HG03066 (cell line): ENCODE measurements around the gene TIMM21.

ENCODE experiments used
- ATAC-seq: cut with Tn5 transposase; IDR thresholded peaks from one replicate; pipeline ENCODE4 v1.9.1; 2021; ENCODE audit warnings: low read depth; ENCODE audit not compliant: unreplicated experiment

The TIMM21 gene, protein sequence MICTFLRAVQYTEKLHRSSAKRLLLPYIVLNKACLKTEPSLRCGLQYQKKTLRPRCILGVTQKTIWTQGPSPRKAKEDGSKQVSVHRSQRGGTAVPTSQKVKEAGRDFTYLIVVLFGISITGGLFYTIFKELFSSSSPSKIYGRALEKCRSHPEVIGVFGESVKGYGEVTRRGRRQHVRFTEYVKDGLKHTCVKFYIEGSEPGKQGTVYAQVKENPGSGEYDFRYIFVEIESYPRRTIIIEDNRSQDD

DNA sequence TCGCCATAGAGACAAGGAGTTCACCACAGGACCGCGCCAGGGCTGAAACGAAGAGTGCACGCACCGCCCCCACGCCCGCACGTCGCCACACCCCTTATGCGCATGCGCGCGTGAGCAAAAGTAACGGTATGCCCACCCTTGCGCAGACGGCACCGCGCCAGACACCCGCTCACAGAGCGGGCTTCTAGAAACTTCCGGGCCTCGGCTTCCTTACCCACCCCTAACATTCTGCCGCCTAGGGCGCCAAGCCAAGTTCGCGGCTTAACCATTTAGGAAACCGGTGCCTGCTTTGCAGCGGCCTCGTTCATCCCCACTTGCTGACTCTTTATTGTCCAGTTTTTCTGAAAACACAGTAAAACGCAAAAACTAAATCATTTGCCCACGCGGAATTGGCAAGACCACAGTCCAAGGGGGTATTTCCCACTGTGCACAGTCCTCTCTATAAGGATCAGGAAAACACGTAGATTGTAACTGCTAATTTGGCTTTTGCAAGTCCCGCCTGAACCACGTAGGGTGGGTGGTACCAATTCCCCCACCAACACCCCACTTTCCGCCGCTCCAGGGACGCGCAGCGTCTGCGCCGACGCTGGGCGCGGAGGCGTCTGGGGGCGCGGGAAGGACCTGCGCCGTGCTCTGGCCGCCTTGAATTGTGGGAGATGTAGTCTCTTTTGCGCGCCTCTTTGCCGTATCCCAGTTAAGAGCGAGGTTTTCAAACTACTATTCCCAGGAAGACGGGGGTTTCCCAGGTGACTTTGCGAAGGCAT, at the start of gene TIMM21, which contains the start of gene FBXO15:
TSS of gene TIMM21 (plus strand) at position 745 of the 764 bp plus-strand sequence. CDS start 286 bp downstream, outside the sequence.
TSS of gene FBXO15 (minus strand) at position 56 of the 764 bp plus-strand sequence. CDS start at position 7, 49 bp downstream.
- ATAC-seq, result peak; percentile 91

DNA sequence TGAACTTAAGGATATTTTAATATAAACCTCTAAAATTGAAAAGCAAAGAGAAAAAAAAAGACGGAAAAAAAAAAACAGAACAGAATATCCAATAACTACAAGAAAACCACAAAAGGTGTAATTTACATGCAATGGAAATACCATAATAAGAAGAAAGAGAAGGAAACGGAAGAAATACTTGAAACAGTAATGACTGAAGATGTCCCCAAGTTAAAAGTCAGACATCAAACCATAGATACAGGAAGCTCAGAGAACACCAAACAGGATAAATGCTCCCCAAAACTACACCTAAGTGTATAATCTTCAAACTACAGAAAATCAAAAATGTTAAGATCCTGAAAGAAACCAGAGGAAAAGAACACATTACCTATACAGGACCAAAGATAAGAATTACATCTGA, 39.9 kb upstream of the TIMM21 start:
- no peak for ATAC-seq

DNA sequence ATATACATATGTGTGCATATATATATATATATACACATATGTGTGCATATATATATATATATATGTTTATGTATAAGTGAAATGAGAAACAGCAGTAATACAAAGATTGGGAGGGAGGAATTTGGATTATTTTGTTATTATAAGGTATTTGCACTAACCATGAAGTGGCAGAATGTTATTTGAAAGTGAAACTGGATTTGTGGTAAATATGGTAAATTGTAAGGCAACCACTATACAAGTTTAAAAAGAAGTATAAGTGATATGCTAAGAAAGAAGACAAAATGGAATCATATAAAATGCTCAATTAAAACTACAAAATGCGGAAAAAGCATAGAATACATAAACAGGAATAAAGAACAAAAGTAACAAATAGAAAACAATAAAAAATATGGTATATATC, 38.2 kb upstream of the TIMM21 start:
- ATAC-seq, result no peak

DNA sequence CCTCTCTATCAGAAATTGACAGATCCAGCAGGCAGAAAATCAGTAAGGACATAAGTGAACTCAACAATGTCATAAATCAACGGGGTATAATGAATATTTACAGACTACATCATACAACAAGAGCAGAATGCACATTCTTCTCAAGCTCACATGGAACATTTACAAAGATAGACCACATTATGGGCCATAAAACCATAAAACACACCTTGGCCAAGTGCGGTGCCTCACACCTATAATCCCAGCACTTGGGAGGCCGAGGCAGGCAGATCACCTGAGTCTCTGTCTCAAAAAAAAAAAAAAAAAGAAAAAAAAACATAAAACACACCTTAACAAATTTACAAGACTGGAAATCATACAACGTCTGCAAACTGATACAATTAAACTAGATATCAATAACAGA, 37.3 kb upstream of the TIMM21 start:
- no peak for ATAC-seq

DNA sequence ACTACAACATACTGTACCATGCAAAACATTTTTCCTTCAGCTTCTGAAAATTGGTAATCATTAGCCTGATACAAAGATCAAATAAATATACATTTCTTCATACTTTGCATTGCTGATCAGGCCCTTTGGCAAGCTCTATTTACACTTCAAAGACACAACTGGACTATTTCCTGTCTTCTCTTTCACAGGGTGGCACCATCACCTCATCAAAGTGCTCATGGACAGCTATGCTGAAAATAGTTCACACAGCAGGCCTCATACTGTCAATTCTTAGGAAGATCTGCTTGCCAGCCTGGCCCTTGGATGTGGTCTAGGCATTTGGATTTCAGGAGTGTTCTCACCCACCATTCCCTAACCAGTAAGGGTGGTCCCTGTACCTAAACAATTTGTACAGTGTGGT, 34.6 kb upstream of the TIMM21 start:
- no peak for ATAC-seq

DNA sequence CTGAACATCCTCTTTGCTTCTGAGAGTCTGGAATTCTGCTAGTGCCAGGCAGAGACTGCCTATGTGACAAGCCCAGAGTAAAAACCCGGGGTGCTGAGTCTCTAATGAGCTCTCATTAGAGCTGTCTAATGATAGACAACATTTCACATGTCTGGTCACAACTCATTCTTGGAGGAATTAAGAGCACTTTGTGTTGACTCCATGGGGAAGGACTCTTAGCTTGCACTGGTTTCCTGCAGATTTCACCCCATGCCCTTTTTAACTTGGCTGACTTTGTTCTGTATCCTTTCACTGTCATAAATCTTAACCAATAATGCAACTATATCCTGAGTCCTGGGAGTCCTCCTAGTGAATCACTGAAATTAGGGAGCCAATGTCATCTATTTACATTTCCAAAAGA, 34.2 kb upstream of the TIMM21 start:
- ATAC-seq, result no peak

DNA sequence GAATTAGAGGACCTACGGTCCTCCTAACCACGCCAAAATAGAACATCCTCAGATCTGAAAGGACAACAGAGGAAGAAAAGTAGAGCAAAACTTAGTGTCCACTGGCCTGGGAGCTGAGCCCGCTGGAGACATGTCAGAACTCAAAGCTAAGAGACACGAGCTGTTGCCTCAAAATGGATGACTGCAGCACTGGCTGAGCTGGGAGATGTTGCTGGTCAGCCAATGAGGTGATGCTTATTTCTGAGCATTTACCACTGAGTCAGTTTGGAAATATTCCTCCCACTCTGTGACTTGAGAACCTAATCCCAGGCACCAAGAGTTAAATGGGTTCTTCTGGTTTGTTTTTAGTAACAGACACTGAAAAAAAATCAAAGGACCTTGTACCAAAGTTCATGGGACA, 33.3 kb upstream of the TIMM21 start:
- no peak for ATAC-seq

DNA sequence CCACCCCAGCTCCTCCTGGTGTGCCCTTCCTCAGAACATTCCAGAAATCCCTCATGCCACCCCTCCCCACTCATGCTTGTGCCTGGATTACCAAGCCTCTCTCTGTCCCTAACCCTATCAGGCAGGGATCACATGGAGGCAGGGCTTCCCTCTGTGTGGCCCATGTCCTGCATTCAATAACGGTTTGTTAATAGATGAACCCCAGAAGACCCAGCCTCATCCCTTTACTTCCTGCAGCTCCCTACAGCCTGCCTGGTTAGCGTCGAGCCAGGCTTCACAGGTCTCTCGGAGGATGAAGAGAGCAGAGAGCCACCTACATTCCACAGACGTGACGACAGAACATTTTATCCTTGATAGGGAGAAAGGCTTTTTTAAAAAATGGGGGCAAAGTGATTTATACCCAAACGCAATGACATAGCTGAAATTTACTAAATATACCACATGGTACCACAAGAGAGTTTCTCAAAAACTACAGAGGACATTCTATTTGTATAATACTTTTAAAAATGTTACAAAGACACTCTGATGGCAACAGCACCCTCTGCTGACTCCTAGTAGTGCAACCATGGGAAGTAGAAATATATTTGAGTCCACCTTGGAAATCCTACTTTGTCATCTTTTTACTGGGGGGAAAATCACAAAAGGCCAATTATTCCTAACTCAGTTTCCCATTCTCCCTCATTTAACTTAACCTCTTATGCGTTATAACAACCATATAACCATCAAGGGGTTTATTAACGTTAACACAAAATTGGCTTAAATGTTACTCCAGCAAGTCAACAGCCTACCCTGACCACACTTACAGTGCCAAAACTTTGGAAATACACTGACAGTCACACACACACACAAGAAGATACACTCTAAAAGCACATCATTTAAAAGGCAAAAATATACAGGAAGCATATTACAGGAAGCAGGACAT, 31.4 kb upstream of the TIMM21 start:
- ATAC-seq, result no peak

DNA sequence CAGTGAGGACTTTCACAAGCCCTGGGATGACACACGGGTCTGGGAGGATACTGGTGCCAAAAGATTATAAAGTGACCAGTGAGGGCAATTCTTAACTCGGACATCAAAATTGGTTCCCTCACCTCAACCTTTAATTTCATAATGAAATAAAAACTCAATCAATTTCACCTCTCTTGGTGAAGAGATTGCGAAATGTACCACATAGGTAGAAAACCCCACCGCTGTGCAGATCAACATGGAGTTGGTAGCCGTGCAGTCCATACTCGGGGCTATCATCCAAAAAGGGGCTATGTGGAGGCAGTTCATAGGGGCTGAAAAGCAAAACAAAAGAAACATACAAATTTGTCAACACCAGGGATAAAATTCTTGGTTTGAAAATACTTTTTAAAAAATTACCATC, 25.1 kb upstream of the TIMM21 start:
- ATAC-seq, result no peak

DNA sequence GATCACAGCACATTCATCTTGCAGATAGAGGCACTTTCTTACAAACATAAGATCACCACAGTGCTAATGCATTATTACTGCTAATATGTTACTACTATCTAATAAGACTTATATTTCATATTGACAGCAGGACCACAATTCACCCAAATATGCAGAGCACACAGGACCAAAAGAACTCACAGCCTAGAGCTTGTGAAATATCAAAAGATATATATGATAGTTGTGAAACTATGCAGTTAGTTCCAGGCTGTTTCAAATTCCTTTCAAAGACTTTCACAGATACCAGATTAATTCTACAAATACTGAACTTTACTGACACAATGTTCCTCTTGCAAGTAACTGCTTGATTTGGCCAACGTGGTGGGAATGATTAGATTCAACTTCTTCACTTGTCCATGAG, 23.7 kb upstream of the TIMM21 start:
- ATAC-seq, result no peak

DNA sequence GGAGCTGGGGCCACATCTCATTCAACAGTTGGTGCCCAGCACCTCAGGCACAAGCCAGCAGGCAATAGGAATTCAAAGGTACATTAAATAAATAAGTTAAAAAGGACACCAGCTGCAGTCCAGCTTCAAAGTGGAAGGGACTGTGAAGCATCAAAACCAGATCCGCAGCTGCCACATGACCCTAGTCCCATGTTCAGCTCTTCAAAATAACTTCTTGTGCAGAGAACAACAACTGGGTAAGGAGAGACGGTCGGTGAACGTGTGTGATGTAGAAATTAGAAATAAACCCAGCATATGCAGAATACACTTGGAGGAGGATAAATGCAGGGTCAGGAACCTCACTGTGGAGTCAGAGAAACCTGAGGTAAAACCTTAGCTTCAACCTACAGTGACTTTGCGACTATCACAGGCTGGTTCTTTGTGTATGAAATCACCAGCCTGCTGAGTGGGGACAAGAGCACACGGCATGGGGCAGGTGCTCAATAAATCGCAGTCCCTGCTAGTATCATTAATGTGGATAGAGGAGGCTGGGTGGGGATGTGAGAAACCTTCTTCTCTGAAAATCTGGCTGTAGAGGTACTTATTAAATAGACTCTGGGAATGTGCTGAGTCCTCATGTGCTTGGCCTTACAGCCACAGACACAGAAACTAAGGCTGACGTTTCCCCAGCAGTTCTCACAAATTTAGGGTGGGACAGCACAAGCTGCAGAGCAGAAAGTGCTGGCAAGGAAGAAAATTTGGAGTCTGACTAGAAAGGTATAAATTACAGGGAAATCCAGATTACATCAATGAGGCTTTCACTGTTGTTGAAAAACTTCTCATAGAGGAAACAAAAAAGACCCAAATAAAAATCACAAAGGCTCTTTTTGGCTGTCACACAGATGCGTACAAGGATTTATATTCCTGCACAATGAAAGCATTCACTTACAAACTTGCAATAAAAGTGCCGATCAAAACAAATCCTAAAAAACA, 21.4 kb upstream of the TIMM21 start:
- ATAC-seq, result no peak

DNA sequence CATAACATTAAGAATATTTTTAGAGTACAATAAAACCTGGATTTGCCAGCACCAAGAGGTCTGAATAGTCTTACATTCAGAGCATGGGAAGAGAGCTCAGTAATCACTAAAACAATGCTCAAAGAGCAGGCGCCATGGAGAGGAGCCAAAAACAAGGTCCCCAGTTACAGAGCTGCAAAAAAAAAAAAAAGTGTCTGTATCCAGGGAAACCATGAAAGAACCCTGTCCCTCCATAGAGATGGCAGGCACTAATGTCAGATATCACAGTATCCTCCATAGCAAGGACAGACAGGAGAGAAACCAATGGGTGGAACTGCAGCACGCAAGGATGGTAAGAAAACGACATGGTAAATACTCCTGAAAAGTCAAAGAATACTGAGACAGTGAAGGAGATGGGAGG, 20.2 kb upstream of the TIMM21 start:
- ATAC-seq, result no peak

DNA sequence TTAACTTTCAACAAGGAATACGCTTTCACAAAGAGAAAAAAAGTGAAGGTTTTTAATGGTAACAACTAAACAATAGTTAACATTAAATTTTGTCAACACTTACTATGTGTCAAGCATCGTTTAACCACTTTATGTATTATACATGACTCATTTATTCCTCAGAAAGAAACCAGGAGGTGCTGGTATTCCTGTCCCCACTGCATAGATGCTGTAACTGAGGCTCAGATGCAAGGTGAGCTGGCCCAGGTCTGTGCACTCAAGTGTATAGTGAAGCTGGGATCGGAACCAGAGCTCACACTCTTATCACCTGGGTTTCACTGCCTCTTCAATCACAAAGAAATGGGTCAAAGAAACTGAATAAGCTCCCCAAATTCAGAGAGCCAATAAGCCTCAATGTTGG, 17.2 kb upstream of the TIMM21 start:
- ATAC-seq, result no peak

DNA sequence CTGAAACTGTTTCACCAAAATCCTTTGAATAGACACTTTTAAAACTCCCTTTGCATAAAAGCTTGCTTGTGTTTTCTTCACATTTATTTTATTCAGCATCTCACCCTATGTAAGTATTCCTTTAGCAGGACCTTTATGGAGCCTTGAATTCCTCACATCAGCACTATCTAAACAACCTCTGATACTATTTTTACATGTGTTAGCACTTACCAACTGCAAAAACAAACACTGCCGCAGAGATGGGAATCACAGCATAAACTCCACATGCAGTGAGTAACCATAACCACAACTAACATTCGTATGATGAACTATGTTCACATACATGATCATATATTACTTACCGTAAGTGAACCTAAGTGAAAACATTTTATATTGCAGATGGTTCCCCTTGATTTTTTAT, 16.1 kb upstream of the TIMM21 start:
- no peak for ATAC-seq

DNA sequence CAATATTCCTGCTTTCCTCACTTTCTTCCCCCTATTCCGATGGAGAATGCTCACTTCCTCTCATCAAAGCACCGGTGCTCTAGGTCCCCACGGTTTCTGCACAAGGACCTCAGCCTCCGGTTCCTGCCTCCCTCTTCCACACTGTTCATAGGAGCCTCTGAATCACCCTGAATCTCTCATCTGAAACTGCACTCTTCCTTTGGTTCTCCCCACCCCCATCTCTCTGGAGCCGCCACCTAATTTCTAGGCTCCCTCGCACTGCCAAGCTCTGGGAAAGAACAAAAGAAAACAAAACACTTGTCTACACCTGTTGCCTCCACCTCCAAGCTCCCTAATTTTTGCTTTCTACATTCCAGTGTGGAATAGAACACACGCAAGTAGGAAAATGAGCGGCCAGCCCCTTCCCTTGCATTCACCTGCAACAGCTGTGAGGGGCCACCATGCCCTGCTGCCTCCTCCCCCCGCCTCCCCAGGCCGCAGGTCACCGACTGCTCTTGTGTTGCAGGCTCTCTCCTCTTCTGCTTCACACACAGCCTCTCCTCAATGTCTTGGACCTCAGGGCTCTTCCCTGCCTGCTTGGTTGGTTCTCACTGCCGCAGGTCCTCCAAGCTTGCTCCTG, 10.3 kb upstream of the TIMM21 start:
- ATAC-seq, result no peak

DNA sequence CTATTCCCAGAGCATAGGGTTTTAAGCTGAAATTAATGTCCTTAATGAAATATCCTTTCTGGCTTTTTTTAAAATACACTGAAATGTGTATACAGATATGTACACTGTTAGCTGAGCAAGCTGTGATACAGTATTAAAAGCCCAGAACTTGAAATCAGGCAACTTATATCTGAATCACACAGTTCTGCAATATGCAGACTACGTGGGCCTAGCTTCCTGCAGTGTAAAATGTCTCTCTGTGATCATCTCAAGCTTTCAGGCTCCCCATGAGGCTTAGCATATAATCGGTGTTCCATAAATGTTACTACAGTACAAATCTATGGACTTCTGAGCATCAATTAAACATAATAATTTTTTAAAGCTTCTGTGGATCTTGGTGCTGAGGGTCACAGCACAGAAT, 8.9 kb upstream of the TIMM21 start:
- no peak for ATAC-seq

DNA sequence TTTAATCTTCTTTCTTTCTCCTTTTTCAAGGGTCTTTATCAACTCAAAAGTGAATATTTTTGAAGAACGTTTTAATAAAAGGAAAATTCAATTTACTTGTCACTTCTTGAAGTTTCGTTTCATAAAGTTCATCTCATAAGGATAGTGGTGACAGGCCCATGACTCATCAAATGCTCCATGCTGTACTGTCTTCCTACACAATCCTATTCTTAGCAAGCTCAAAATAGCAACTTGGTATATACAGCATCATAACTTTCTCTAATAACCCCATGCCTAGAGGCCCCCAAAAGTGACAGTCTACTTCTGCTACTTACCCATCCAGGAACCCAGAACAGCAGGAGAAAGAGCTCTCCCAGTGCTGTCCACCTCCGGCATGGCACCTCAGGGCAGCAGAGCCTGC, 8.4 kb upstream of the TIMM21 start:
- no peak for ATAC-seq

DNA sequence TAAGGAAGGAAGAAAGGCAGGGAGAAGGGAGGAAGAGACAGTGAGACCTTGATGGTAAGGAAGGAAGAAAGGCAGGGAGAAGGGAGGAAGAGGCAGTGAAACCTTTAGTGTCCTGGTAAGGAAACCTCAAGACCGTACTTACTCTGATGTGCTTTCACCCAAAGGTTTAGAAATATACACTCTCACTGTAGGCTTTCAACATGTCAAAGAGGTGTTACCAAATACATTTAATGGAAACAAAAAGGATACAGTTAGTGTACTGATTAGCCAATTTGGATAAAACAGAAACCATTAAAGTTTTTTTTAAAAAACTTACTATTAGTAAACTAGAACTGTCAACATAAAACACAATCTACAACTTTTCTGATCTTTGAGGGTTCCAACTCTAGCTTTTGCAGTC, 7.7 kb upstream of the TIMM21 start:
- no peak for ATAC-seq

DNA sequence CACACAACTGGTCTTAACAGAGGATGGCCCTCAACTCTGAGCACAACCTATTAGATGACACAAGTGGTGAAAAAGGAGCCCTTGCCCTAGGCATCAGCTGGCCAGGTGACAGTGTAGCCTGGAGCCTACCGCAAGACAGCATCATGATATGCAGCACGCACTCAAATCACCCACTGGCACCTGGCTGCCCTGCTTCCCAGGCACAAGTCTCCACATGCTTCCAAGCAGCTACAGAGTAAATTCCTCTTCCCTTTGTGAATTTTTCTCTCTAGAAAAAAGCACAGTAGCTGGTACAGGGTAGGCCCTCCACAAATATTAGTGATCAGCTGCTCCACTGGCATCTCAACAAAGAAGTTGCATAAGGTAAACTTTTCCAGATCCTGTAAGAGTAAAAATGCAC, 6.7 kb upstream of the TIMM21 start:
- no peak for ATAC-seq

DNA sequence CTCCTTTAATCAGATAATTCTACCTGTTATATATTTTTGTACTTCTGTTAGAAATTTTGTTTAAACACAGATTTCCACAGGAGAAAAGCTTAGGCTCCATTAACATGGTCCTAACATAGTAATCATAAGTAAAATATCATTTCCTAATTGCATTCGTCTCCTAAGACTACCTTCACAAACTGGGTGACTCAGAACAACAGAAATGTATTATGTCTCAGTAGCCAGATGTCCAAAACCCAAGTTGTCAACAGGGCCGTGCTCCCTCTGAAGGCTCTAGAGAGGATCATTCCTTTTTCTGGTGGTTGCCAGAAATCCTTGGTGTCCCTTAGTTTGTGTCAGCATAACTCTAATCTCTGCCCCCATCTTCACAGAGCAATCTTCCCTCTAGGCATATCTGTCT, 6.1 kb upstream of the TIMM21 start:
- ATAC-seq, result no peak
